22Rv1 (cell line): ENCODE data around the gene PLCB1.

Source experiments
- CTCF ChIP-seq: fragments of 450-650 bp; IDR thresholded peaks from 2 replicates; pipeline ENCODE4 v1.5.1; 2017; ENCODE audit warnings: mild to moderate bottlenecking
- ZFX ChIP-seq: fragments of 450-650 bp; IDR thresholded peaks from 2 replicates; pipeline ENCODE4 v1.6.1; 2017; ENCODE audit warnings: antibody characterized with exemption, borderline replicate concordance

GRCh38 chr20:8402798-8403197, 270.7 kb downstream of the PLCB1 start:
- TF ChIP-seq CTCF (no peak), ZFX (no peak)
